ENCODE measurements around the gene PTPRC.
A peak's percentile ranks its signal among the peaks of the same experiment; 100 is the strongest.

Gene PTPRC

GRCh38 chr1:198788561-198789064 is 149.8 kb downstream of the PTPRC start:
- TF ChIP-seq CTCF (IDR thresholded peaks at IDR 0.05; ENCODE audit: borderline replicate concordance, control extremely low read depth, extremely low read depth, insufficient read depth, missing control alignments): no peak
- in situ Hi-C loops (cut with MboI; ENCODE audit: low sequenced_read_pairs, unreplicated experiment): no loop called here
- DNase-seq (ENCODE audit: low spot score): peak; percentile 4

- no peak for TF ChIP-seq CTCF (IDR thresholded peaks at IDR 0.05; ENCODE audit: borderline replicate concordance, control extremely low read depth, extremely low read depth, insufficient read depth, missing control alignments)
- in situ Hi-C loops (cut with MboI; ENCODE audit: low sequenced_read_pairs, unreplicated experiment): no loop called here
- DNase-seq (ENCODE audit: low spot score): no peak
These were observed 154.9 kb downstream of the PTPRC start for GRCh38 chr1:198793714-198794113.

GRCh38 chr1:198794498-198794897 is 155.7 kb downstream of the PTPRC start:
- no peak for TF ChIP-seq CTCF (IDR thresholded peaks at IDR 0.05; ENCODE audit: borderline replicate concordance, control extremely low read depth, extremely low read depth, insufficient read depth, missing control alignments)
- no peak for DNase-seq (ENCODE audit: low spot score)
- in situ Hi-C loops (cut with MboI; ENCODE audit: low sequenced_read_pairs, unreplicated experiment): no loop called here

GRCh38 chr1:198797656-198798055 is 158.8 kb downstream of the PTPRC start:
- no peak for DNase-seq (ENCODE audit: low spot score)
- in situ Hi-C loops (cut with MboI; ENCODE audit: low sequenced_read_pairs, unreplicated experiment): no loop called here
- no peak for TF ChIP-seq CTCF (IDR thresholded peaks at IDR 0.05; ENCODE audit: borderline replicate concordance, control extremely low read depth, extremely low read depth, insufficient read depth, missing control alignments)

GRCh38 chr1:198798923-198799386 is 160.1 kb downstream of the PTPRC start:
- no peak for TF ChIP-seq CTCF (IDR thresholded peaks at IDR 0.05; ENCODE audit: borderline replicate concordance, control extremely low read depth, extremely low read depth, insufficient read depth, missing control alignments)
- in situ Hi-C loops (cut with MboI; ENCODE audit: low sequenced_read_pairs, unreplicated experiment): no loop called here

GRCh38 chr1:198805498-198806151 is 166.8 kb downstream of the PTPRC start:
- in situ Hi-C loops (cut with MboI; ENCODE audit: low sequenced_read_pairs, unreplicated experiment): no loop called here
- no peak for TF ChIP-seq CTCF (IDR thresholded peaks at IDR 0.05; ENCODE audit: borderline replicate concordance, control extremely low read depth, extremely low read depth, insufficient read depth, missing control alignments)
- DNase-seq (ENCODE audit: low spot score): no peak

More at GRCh38 chr1:198798923-198799386, 160.1 kb downstream of the PTPRC start:
- DNase-seq (ENCODE audit: low spot score): peak; percentile 4
